Stimulated activated CD4-positive, alpha-beta T cell treated with anti-CD3 and anti-CD28 coated beads, Interleukin-1b, Interleukin-23, amount 100 ng/mL, for 24 hours (primary cell): ENCODE data around the gene MRPL23.

Experiments used
- DNase-seq, 4 experiments: peaks; one replicate each; pipeline ENCODE4 v3.0.0-alpha.2; 2020; ENCODE audit warnings: low read depth in 4 of 4, low spot score in 1 of 4

Gene MRPL23

DNA sequence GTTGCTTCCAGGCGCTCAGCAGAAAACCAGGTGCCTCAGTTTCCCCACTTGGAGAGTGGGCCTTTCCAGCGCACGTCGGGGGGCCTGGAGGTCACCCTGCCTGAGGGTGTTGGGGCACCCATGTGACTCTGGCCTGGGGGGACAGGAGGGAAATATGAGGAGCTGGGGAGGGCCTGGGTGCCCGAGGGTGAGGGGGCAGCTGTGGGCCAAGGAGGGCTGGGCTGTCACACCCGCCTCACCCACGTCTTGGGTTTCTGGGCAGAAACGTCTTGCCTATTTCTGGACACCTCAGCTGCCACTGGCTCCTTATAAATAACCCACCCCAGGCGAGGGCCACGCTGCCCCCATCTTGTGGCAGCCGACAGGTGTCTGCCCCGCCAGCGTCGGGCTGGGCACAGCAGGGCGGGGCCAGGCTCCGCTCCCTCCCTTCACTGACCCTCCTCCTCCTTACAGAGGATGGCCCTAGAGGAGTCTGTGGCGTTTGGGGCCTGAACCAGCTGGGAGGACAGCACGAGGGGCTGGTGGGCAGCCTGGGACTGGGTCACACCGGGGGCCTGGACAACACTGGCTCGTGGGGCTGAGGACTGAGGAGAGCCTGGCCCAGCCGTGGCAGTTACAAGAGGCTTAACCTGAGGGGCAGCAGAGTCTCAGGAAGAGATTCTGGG is 26.1 kb upstream of the MRPL23 start:
- no peak for DNase-seq

DNA sequence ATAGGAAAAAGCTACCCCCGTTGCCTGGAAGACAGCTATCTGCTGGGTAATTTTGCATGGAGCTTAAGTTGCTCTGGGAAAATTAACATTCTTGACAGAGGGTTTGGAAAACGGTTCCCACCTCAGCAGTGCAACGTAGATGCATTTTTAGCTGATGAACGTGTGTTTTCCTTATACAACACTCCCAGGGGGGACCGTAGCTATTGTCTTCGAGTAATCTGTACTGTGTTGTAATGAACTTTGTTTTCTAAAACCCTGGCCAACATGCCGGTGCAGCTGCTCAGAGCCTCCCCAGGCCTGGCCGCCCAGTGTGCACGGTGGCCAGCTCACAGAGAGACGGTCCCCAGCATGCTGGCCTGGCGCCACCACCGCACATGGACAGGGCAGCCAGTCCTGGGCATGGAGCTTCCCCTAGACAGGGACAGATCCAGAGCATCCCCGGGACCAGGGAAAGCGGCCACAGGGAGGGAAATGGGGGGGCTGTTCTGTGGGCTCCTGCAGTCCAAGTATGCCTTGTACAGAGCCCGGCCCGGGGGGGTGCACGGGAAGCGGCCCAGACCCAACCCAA is 25.5 kb upstream of the MRPL23 start:
- DNase-seq = no peak

DNA sequence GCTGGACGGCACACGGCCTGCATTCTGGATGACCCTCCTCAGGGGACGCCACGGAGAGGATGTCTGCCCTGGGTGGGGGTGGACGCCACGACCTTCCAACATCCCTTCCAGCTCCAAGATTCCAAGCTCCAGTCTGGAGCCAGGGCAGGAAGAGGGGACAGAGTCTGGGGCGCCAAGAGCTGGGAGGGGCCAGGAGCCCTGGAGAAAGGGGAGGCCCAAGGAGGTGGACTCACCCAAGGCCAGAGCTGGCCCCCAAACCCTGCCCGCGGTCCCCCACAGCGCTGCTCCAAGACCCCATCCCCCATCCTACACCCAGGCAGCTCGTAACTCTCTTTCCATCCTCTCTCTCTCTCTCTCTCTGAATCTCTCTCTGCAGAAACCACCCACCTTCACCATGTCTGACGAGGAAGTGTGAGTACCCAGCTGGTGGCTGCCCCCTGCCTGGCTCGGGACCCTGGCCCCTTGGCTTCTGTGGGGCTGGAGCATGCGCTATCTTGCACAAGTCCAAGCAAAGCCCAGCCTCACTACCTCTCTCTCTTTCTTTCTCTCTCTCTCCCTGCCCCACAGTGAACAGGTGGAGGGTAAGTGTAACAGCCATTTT is 24.6 kb upstream of the MRPL23 start:
- no peak for DNase-seq

DNA sequence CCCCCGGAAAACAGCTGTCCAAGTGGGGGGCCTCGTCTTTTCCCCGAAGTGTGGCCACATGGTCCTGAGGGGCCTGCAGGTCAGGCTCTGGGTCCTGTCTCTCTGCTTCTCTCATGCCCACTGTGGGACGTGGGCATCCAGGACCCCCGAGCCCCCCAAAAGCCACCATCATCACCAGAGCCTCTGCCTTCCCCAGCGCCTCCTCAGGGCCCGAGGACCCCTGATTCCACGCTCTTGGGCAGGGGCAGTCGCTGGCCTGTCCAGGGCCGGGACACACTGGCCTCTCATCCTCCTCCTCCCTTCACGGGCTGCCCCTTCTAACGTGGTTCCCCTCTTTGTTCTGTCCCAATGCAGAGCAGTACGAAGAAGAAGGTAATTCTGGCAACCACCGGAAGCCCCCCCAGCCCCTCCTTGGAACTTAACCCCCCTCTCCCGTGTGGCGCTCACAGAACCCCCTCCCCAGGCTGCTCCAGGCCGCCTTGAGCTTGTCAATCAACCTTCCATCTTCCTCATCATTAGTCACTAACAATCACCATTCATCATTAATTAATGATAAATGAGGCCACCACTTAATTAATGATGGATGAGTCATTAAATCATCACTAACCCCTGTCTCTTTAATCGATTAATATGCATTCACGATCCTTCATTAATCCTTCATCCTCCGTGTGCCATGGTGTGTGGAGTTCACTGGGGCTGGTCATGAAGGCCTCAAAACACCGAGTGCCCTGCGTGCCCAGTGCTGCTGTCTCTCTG is 23.8 kb upstream of the MRPL23 start:
- DNase-seq = no peak

DNA sequence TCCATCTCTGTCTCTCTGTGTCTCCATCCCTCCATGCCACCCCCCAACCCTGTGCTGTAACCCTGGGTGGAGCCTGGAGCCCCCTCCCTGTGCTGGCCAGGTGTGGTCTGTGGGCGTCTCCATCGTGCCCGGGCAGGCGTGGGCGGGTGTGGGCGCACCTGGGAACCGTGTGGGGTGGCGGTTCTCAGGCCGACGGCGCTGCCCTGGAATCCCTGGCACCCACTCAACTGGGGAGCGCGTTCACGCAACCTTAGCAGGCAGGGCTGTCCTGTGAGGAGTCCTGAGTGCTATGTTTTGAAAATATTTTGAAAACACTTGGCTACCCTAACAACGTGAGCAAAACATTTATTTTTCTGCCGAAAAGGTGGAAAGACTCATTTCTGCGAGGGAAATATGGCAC is 23.0 kb upstream of the MRPL23 start:
- DNase-seq = no peak

DNA sequence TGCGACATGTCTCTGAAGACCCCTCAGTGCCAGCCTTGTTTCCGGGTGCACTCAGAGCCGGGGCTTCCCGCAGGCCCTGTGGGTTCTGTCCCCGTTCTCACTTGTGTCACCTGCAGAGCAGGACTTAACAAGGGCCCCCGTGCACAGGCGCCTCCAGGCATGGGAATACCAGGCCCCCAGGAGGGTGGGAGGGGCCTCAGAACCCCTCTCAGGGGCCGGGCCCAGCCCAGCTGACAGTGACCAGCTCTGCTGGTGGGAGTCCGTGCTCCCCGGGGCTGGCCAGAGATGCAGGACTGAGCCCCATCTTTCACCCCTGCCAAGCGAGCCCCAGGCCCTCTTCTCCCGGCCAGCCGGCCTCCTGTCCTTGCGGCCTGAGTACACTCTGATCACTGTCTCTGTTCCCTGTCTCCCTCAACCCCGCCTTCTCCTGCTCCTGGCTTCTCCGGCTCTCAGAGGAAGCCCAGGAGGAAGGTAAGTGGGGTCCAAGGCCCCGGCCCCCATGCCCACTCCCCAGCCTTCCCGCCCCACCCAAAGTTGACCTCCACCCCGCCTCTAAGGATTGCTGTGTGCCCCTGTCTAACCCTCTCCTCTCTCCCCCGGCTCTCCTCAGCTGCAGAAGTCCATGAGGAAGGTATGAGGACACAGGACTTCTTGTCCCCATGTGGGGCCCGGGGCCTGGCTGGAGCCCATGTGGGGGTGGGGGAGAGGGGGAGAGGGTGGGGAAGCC is 22.3 kb upstream of the MRPL23 start:
- DNase-seq = no peak

DNA sequence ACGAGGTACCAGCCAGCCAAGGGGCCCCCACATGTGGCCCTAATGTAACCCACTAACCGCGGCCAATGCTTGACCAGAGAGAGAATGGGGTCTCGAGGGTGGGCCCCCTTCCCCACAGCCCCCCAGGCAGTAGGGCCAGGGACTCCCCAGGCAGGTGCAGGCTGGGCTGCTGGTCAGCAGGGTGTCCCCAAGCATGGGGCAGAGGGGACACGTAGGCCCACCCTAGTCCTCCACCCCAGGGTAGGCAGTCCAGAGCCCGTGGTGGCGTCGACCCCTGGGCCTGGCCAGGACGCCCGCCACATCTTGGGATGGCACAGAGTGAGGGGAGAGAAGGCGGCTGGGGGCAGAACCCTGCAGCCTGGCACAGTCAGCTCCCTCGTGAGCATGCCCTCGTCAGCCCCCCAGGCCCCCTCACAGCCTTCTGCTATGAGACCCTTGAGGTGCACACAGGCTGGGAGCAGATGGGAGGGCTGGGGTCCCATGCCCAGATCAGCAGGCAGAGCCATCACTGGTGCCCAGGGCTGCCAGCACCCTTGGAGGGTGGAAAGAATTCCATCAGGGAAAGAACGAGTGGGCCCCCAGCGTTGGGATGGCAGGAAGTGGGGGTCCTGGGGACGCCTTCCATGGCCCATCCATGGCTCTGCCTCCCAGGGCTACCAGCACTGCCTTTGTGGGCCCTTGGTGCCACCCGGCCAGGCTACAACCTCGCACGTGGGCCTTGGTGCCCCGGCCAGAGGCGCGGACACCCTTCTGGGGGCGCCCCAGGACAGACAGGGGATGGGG is 21.6 kb upstream of the MRPL23 start:
- no peak for DNase-seq

DNA sequence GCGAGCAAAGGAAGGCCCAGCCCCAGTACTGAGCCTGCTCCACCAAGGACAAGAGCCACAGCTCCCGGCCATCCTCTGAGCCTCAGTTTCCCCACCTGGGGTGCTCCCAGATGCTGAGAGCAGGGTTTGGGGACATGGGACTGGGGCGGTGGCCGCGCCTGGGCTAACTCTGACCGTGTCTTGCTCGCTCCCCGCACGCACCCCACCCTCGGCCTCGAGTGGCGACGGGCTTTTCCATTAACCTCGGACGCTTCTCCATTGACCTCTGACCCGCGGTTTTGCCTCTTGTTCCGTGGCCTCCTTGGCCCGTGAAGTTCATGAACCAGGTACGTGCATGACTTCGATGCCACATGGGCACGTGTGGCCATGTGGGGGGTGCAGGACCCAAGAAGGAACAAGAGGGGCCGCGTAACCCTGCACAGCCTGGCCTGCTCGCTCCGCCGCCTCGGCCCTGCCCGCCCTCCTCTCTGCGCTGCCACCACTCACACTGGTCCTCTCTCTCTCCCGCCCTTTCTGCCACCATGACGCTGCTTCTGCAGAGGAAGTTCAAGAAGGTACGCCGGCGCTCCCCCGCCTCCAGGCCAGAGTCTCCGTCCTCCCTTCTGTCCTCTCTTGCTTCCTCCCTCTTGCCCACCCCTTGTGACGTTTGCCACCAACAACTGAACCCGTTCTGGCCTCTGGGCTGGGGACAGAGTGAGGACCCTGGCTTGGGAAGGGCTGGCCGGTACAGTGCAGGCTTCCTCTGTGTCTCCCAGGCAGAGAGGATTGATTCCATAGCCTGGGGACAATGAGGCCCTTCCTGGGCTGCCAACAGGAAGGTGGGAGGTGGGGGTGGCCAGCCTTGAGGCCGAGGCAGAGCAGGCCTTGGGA is 20.7 kb upstream of the MRPL23 start:
- no peak for DNase-seq

DNA sequence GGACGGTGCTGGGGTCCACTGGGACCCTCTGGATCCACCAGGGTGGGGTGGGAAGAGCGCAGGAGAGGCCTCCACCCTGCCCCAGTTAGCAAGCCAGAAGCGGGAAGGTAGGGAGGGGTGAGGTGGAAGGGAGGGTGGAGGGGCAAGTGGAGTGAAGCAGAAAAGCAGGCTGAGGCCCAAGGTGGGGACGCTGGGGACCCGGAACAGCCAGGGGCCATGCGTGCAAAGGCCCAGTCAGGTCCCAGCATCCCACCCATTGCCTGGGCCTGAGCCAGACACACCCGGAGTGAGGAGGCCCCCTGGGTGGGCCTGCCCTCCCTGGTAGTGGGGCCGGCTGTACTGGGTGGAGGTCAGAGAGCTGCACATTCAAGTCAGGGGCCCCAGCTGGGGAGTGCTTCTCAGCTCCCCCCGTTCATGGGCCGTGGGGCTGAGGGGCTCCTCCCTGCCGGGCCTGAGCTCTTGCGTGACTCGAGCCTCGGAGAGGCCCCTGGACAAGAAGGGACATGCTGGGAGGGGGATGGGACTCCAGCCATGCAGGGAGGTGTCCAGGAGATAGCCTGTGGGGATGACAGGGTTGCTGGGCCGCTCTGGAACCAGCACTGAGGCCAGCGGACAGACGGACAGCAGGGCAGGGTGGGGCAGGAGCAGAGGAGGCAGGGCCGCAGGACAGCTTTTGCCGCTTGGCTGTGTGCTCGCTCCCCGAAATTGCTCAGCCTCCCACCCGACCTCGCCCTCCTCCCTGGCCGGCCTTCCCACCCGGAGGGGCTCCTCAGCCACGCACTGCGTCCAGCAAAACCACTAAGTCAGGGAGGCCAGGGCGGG is 19.9 kb upstream of the MRPL23 start:
- DNase-seq = no peak

DNA sequence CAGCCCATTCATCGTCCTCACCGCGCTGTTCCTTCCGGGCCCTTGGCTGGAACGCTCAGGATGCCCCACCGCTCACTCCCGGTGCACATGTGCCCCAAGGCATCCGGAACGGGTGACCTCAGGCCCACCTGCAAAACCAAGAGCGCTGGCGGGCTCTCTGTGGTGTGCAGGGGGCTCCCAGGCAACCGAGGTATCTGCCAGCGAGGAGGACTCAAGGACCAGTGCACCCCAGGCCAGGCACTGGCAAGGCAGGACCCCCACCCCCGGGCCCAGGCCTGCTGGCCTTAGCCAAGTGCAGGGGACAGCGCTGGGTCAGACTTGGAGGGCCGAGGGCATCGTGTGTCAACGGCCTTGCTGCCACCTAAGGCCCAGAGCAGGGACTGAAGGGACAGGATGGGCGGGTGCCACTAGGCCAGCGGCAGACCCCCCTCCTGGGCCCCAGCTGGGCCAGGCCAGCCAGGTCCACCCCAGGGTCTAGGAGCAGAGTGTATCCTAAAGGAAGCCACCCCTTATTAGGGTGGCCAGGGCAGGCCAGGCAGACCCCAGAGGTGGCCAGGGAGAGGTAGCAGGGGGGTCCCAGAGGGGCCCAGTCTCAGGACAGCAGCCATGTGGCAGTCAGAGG is 19.2 kb upstream of the MRPL23 start:
- no peak for DNase-seq

DNA sequence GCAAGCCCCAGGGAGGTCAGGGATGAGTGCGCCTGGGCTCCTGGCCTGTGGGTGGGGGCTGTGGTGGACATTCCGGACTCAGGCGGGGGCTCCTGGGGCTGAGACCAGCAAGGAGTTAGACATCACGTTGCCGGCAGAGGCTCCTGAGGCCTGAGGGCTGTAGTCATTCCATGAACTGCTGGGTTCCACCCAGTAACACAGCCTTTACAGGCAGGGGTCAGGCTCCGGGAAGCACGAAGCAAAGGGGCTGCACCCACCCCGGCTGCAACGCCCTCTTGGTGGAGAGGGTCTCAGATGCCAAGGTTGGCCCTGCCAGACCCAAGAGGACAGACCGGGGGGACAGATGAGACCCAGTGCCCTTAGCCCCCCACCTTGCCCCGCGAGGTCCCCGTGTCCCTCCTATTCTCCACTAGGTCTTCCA is 18.7 kb upstream of the MRPL23 start:
- DNase-seq = no peak

DNA sequence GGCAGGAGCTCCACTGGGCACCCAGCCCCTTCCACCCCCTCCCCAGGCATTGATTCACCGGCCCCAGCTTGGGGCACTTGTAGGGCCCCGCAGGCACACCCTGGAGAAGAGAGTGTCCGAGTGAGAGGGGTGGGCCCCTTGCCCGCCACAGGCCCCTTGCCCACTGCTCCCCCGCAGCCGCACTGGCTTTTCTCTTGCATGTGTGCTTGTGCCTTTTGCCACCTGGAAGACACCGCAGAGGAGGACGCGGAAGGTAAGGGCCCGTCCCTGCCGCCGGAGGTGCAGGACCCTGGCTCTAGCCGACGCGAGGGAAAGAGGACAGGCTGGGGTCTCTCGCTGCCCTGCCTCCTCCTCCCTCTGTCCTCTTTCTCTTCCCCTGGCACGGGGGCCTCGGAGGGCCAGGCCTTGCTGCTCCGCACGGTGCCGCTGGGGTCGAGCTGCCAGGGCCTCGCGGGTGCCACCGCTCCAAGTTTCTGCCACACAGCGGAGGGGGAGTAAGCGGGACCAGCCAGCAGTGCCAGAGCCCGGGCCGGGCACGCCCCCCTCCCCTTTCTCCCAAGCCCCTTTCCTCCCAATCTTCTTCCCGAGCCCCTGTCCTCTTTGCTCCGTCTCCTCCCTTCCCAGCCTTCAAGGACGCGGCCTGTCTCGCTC is 18.1 kb upstream of the MRPL23 start:
- no peak for DNase-seq

DNA sequence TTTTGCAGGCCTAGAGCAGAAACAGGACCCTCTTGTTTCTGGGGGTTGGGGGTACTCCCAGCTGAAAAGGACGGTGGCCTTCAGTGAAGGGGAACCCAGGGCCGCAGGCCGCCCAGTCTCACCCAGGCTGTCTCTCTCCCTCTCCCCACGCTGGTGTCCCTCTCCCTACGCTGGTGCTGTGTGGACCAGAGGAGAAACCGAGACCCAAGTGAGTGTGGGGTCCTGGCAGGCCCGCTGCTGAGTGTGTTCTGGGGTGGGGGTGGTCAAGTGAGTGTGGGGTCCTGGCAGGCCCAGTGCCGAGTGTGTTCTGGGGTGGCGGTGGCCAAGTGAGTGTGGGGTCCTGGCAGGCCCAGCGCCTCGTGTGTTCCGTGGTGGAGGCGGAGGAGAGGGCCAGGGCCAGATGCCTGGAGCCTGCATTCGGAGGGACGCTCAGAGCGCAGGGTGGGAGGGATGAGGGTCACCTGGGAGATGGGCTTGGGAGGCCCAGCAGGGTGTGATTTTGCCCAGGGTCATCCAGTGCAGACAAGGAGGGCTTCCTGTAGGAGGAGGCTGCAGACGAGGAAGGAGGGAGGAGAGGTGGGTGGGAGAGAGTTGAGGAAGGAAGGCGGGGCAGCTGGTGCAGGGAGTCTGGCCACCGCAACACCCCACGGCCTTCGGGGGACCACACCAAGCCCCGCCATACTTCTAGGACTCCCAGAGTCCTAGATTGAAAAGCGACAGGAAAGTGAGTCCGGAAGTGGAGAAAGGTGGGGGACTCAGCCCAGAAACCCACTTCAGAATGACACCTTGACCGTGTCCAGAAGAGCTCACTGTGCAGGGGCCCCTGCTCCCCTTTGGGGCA is 17.3 kb upstream of the MRPL23 start:
- DNase-seq = no peak

DNA sequence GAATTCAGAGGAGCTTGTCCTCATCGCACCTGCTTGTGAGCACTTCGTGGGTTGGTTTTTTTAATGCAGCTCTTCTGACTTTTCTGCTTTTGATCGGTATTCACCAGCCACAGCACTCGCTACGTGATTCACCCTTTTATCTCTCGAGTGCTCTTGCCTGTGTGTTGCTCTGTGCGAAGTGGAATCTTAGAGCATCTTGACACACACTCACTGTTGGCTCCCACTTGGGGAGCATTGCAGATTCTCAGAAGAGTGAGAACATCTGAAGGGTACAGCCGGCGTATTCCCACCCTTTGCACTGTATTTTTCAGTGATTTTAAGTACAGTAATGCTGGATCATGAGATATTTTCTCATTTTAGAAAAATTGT is 16.7 kb upstream of the MRPL23 start:
- no peak for DNase-seq

DNA sequence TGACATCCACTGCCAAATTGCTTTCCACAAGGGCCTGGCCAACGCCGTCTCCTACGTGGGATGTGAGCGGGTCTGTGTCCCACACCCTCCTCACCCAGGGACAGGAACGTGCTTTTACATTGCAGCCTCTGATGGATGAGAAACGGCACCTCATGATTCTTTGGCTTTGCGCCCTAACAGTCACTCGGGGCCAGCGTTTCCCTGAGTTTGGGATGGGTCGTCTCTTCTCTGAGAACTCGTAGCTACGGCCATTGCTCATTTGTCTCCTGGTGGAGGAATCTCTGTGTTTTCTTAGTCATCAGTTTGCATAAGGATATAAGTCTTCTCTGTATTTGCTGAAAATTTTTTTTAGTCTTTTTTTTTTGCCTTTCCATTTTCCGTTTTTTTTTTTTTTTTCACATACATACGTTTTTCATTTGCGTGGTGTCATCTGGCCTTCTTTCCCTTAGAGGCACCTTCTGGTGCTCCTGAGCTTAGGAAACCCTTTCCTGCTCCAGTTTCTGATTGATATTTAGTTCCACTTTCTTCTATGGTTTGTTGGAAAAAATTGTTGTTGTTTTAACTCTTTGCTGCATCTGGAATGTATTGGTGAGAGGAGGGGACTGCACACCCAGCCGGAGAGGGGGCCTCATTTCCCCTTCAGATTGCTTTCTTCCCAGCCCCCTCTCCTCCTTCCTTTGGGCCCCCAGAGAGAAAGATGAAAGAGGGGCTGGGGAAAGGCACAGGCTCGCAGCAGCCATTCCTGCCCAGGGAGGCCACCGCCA is 15.6 kb upstream of the MRPL23 start:
- DNase-seq = no peak

DNA sequence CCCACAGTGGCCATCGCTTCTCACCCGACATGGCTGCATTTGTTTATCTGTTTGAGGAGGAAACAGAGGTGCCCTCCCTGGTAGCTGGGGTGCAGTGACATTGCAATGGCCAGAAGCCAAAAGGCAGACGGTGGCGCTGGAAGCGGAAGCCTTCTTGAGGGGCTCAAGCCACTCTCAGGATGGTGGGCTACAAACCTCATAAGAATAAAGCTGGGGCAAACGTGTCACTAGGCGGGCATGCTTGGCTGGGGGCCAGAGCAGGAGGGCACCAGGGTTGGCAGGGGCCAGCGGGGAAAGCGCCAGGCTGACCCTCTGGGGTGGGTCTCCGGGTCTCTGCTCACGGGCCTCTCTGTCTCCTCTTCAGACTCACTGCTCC is 15.0 kb upstream of the MRPL23 start:
- no peak for DNase-seq
